AG09319 (cell line): Measurements from ENCODE around the gene NDUFV1.
"Not testable (repeated sequence)": the region's sequence is repeated elsewhere in the genome, so short reads cannot be mapped to it uniquely, and the experiment has no call there.

Source experiments
- DNase-seq: peaks from one replicate; pipeline ENCODE4 v3.0.0-alpha.2; 2010; ENCODE audit warnings: low read depth; ENCODE audit errors: extremely low read depth
- CTCF ChIP-seq: IDR thresholded peaks from 2 replicates; pipeline ENCODE4 v1.5.1; 2011; ENCODE audit warnings: low read depth, mild to moderate bottlenecking, inconsistent platforms, low read length, moderate library complexity

Gene NDUFV1

GRCh38 chr11:67592880-67593564 lies 13.7 kb upstream of the NDUFV1 start:
- no peak for DNase-seq
- TF ChIP-seq CTCF = no peak

GRCh38 chr11:67593565-67593905 lies 13.2 kb upstream of the NDUFV1 start:
- TF ChIP-seq CTCF = no peak
- no peak for DNase-seq

GRCh38 chr11:67594480-67594879 lies 12.3 kb upstream of the NDUFV1 start:
- TF ChIP-seq CTCF = no peak
- no peak for DNase-seq

GRCh38 chr11:67596753-67597300 lies 9.9 kb upstream of the NDUFV1 start:
- no peak for TF ChIP-seq CTCF
- DNase-seq = no peak

- not testable (repeated sequence) for DNase-seq
Measured at GRCh38 chr11:67597458-67597857, 9.3 kb upstream of the NDUFV1 start.

- DNase-seq = not testable (repeated sequence)
Measured at GRCh38 chr11:67597963-67598362, 8.8 kb upstream of the NDUFV1 start.

GRCh38 chr11:67599149-67599548 lies 7.6 kb upstream of the NDUFV1 start:
- TF ChIP-seq CTCF = no peak
- no peak for DNase-seq

GRCh38 chr11:67600324-67601029 lies 6.3 kb upstream of the NDUFV1 start:
- TF ChIP-seq CTCF = no peak
- DNase-seq = no peak
